ENCODE data around the gene NT5DC3.

DNA sequence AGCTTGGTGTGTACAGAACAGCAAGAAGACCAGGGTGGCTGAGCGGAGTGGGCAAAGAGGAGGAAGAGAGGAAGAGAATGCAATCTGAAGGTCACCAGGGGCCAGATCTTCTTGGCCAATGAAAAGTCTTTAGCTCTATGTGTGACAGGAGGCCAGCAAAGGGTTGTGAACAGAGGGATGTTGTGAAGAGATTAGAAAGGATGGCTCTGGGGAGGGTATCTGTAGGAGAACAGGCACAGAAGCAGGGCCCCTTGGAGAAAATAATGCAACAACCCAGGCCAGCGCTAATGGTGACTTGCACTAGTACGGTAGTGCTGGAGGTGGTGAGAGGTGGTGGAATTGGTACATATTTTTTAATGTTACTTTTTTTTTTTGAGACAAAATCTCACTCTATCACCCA, 97.2 kb downstream of the NT5DC3 start:
- no peak for TF ChIP-seq EZH2 (IDR thresholded peaks at IDR 0.05; ENCODE audit: borderline replicate concordance, low read length)
- TF ChIP-seq, protein P1, sequence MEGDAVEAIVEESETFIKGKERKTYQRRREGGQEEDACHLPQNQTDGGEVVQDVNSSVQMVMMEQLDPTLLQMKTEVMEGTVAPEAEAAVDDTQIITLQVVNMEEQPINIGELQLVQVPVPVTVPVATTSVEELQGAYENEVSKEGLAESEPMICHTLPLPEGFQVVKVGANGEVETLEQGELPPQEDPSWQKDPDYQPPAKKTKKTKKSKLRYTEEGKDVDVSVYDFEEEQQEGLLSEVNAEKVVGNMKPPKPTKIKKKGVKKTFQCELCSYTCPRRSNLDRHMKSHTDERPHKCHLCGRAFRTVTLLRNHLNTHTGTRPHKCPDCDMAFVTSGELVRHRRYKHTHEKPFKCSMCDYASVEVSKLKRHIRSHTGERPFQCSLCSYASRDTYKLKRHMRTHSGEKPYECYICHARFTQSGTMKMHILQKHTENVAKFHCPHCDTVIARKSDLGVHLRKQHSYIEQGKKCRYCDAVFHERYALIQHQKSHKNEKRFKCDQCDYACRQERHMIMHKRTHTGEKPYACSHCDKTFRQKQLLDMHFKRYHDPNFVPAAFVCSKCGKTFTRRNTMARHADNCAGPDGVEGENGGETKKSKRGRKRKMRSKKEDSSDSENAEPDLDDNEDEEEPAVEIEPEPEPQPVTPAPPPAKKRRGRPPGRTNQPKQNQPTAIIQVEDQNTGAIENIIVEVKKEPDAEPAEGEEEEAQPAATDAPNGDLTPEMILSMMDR (conservative IDR thresholded peaks at IDR 0.05 in 1 of 2, IDR thresholded peaks at IDR 0.05 in 1 of 2; ENCODE audit: extremely low read depth in 1 of 2, insufficient read depth in 1 of 2, low read depth in 1 of 2, low read length in 2 of 2): no peak

Data from mammary epithelial cell (primary cell).